Ovary (tissue), 3 donors: Measurements from ENCODE around the gene USP13.

ENCODE experiments used
- EP300 ChIP-seq: sonication (generic); formaldehyde crosslinking; IDR thresholded peaks from one replicate; pipeline ENCODE4 v1.6.1; 2017; ENCODE audit warnings: antibody characterized with exemption
- POLR2A ChIP-seq: fragments of 450-650 bp; IDR thresholded peaks from one replicate; pipeline ENCODE4 v1.6.1; 2017; ENCODE audit warnings: antibody characterized with exemption, mild to moderate bottlenecking, moderate library complexity
- TF ChIP-seq, protein P1 (sequence below), 3 donors: fragments of 450-650 bp in 2 of 3; fragments of 200-600 bp in 1 of 3; IDR thresholded peaks; one replicate each; pipeline versions ENCODE4 v1.5.1 to v1.8.0; 2016 to 2022; ENCODE audit warnings: antibody characterized with exemption in 3 of 3, mild to moderate bottlenecking in 1 of 3
- donor health status: DM: no; HTN: no; CAD: no.

DNA sequence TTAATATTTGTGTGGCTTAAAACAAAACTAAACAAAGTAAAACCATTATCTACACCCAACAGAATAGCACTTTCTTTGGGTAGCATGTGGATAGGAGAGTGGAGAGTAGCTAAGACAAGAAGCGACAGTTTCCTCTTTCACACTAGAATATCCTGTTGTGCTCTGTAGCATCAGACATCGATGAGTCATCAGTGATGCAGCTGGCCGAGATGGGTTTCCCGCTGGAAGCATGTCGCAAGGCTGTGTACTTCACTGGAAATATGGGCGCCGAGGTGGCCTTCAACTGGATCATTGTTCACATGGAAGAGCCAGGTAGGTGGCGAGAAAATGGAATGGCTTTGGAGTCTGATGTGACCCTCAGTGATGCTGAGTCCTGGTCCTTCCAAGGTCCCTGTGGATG is 108.1 kb downstream of the USP13 start:
- TF ChIP-seq, protein P1, sequence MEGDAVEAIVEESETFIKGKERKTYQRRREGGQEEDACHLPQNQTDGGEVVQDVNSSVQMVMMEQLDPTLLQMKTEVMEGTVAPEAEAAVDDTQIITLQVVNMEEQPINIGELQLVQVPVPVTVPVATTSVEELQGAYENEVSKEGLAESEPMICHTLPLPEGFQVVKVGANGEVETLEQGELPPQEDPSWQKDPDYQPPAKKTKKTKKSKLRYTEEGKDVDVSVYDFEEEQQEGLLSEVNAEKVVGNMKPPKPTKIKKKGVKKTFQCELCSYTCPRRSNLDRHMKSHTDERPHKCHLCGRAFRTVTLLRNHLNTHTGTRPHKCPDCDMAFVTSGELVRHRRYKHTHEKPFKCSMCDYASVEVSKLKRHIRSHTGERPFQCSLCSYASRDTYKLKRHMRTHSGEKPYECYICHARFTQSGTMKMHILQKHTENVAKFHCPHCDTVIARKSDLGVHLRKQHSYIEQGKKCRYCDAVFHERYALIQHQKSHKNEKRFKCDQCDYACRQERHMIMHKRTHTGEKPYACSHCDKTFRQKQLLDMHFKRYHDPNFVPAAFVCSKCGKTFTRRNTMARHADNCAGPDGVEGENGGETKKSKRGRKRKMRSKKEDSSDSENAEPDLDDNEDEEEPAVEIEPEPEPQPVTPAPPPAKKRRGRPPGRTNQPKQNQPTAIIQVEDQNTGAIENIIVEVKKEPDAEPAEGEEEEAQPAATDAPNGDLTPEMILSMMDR (IDR thresholded peaks at IDR 0.05) = no peak
- no peak for TF ChIP-seq EP300
- TF ChIP-seq POLR2A = no peak
